ENCODE measurements around the gene ALPL. TPM values are rescaled to one million over a fixed set of nuclear protein-coding genes. Genes with fewer than 3 reads are reported as not detected.

ALPL gene
- total RNA-seq, 1 donor from 2014 or later: 6.6 TPM

- H3K4me1 ChIP-seq: no peaks in the 10 kb centered on the region
- intact Hi-C loops (cut with DNase I): no loop called here
- no peaks in the 10 kb centered on the region for H3K9me3 ChIP-seq
- DNase-seq (ENCODE audit: extremely low spot score in 2 of 2): no peak
- H3K27ac ChIP-seq: no peak overlapping the region
- no peaks in the 10 kb centered on the region for H3K27me3 ChIP-seq
- H3K36me3 ChIP-seq: no peaks in the 10 kb centered on the region
- no peak overlapping the region for H3K4me3 ChIP-seq
- TF ChIP-seq POLR2A (IDR thresholded peaks at IDR 0.05): no peak
- TF ChIP-seq, protein P1, sequence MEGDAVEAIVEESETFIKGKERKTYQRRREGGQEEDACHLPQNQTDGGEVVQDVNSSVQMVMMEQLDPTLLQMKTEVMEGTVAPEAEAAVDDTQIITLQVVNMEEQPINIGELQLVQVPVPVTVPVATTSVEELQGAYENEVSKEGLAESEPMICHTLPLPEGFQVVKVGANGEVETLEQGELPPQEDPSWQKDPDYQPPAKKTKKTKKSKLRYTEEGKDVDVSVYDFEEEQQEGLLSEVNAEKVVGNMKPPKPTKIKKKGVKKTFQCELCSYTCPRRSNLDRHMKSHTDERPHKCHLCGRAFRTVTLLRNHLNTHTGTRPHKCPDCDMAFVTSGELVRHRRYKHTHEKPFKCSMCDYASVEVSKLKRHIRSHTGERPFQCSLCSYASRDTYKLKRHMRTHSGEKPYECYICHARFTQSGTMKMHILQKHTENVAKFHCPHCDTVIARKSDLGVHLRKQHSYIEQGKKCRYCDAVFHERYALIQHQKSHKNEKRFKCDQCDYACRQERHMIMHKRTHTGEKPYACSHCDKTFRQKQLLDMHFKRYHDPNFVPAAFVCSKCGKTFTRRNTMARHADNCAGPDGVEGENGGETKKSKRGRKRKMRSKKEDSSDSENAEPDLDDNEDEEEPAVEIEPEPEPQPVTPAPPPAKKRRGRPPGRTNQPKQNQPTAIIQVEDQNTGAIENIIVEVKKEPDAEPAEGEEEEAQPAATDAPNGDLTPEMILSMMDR (IDR thresholded peaks at IDR 0.05): no peak
- no peak for TF ChIP-seq POLR2AphosphoS5 (IDR thresholded peaks at IDR 0.05; ENCODE audit: insufficient read depth in 1 of 2, low read depth in 1 of 2)
Measured at GRCh38 chr1:21496886-21497285, 12.3 kb upstream of the ALPL start.

DNA sequence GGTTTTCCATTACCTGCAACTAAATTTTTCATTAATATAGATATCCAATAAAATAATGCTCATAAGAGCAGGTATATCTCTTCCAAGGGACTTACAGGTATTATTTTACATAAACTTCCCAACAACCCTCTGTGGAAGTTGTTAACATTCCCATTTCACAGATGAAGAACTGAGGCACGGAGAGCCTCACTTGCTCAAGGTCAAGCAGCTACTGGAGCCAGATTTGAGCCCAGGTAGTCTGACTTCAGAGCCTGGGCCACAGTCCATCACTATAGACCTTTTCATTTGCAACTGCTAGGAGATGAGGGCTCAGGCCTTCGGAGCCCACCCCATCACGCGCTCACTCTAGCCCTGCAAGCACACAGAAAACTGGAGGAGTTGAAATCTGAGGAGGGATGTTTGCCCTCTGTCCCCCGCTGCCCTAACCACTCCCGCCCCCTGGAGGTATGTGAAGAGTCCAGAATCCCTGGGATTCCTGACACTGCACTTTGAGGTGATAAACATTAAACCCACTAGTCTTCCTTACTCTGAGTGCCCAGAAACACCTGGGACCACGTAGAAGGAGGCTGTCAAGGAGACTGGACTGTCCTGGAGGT, 11.7 kb upstream of the ALPL start:
- no peaks in the 10 kb centered on the region for H3K27me3 ChIP-seq
- no peaks in the 10 kb centered on the region for H3K9me3 ChIP-seq
- intact Hi-C loops (cut with DNase I): no loop called here
- H3K4me1 ChIP-seq: no peaks in the 10 kb centered on the region
- H3K27ac ChIP-seq: no peak overlapping the region
- no peak for TF ChIP-seq POLR2A (IDR thresholded peaks at IDR 0.05)
- TF ChIP-seq, protein P1 (IDR thresholded peaks at IDR 0.05): no peak
- no peak for TF ChIP-seq POLR2AphosphoS5 (IDR thresholded peaks at IDR 0.05; ENCODE audit: insufficient read depth in 1 of 2, low read depth in 1 of 2)
- no peak overlapping the region for H3K4me3 ChIP-seq
- H3K36me3 ChIP-seq: no peaks in the 10 kb centered on the region
- DNase-seq (ENCODE audit: extremely low spot score in 2 of 2): no peak

GRCh38 chr1:21499283-21499950, 9.8 kb upstream of the ALPL start:
- no peak overlapping the region for H3K4me3 ChIP-seq
- H3K27me3 ChIP-seq: no peaks in the 10 kb centered on the region
- DNase-seq (ENCODE audit: extremely low spot score in 2 of 2): no peak
- H3K9me3 ChIP-seq: no peaks in the 10 kb centered on the region
- no peaks in the 10 kb centered on the region for H3K4me1 ChIP-seq
- no peaks in the 10 kb centered on the region for H3K36me3 ChIP-seq
- intact Hi-C loops (cut with DNase I): no loop called here
- H3K27ac ChIP-seq: no peak overlapping the region
- TF ChIP-seq POLR2AphosphoS5 (IDR thresholded peaks at IDR 0.05; ENCODE audit: insufficient read depth in 1 of 2, low read depth in 1 of 2) (no peak), POLR2A (IDR thresholded peaks at IDR 0.05) (no peak)
- TF ChIP-seq, protein P1 (IDR thresholded peaks at IDR 0.05): no peak

DNA sequence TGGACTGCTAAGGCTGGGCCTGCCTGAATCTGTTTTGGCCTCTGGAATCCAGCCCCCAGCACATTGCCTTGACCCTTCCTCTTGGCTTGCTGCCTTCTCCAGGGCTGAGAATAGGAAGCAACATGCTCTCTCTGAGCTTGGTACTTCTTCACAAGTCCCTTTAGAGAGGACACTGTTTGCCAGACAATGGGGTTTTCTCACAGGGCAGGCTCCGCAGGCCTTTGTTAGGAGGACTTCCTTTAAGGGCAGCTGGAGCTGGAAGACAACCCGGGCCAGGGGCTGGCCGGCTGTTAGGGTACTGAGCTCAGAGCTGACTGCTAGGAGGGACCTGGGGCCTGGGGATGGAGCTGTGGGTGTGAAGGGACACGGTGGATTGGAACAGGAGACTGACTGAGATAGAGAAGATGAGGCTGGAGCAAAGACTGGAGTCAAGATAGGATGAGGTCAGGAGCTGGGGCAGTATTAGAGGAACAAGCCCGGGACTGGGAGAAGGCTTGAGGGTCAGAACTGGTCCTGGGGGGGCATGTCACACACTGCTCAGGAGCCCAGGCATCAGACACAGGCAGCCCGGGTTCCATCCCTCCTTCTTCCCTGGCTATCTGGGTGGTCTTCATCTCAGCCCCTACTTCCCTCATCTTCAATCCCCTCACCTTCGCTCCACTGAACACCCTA, 5.4 kb upstream of the ALPL start:
- Histone ChIP-seq H3K27me3 (no peaks in the 10 kb centered on the region), H3K4me1 (peaks cover 5% of the 10 kb centered on the region), H3K36me3 (no peaks in the 10 kb centered on the region), H3K4me3 (no peak overlapping the region), H3K9me3 (no peaks in the 10 kb centered on the region), H3K27ac (no peak overlapping the region)
- no peak for DNase-seq (ENCODE audit: extremely low spot score in 2 of 2)
- no peak for TF ChIP-seq POLR2AphosphoS5 (IDR thresholded peaks at IDR 0.05; ENCODE audit: insufficient read depth in 1 of 2, low read depth in 1 of 2)
- no peak for TF ChIP-seq POLR2A (IDR thresholded peaks at IDR 0.05)
- TF ChIP-seq, protein P1 (IDR thresholded peaks at IDR 0.05): no peak
- intact Hi-C loops (cut with DNase I): no loop called here

DNA sequence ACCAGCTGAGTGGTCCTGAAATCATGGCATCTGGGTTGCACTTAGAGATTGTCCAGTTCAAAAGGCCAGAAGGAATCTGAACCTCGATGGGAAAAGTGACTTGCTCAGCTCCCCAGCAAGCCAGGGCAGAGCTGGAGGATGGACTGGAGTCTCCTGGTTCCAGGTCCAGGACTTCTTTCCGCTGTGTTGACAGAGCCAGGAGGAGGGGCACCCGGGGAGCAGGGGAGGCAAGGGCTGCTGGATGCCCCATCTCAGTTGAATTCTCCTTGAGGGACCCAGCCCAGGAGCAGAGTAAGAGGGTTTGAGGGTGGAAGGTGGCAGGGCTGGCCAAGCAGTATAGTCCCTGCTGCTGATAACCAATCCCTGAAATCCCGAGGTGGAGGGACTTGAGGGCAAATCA, 2.4 kb upstream of the ALPL start:
- Histone ChIP-seq H3K4me3 (no peak overlapping the region), H3K27me3 (no peaks in the 10 kb centered on the region), H3K27ac (no peak overlapping the region), H3K36me3 (no peaks in the 10 kb centered on the region), H3K4me1 (peaks cover 14% of the 10 kb centered on the region), H3K9me3 (no peaks in the 10 kb centered on the region)
- DNase-seq (ENCODE audit: extremely low spot score in 2 of 2): no peak
- no peak for TF ChIP-seq POLR2AphosphoS5 (IDR thresholded peaks at IDR 0.05; ENCODE audit: insufficient read depth in 1 of 2, low read depth in 1 of 2)
- TF ChIP-seq, protein P1 (IDR thresholded peaks at IDR 0.05): no peak
- no peak for TF ChIP-seq POLR2A (IDR thresholded peaks at IDR 0.05)
- intact Hi-C loops (cut with DNase I): no loop called here
